Trophoblast cell (in vitro differentiated cells and primary cell): Measurements from ENCODE around the gene MOXD1.
A peak's percentile ranks its signal among the peaks of the same experiment; 100 is the strongest.

Experiments
- DNase-seq, 2 donors: peaks; one replicate each; pipeline ENCODE4 v3.0.0-alpha.2; 2016
- H2AFZ ChIP-seq: 2 replicates; pipeline ENCODE4 v1.6.1; 2013; ENCODE audit warnings: low read length, moderate library complexity, mild to moderate bottlenecking; ENCODE audit not compliant: insufficient read depth, poor library complexity
- H2AK5ac ChIP-seq: 2 replicates; pipeline ENCODE4 v1.6.1; 2013; ENCODE audit warnings: mild to moderate bottlenecking, low read length
- H2BK120ac ChIP-seq: 2 replicates; pipeline ENCODE4 v1.6.1; 2013; ENCODE audit warnings: low read length, mild to moderate bottlenecking, moderate library complexity; ENCODE audit not compliant: insufficient read depth, poor library complexity
- H2BK12ac ChIP-seq: 2 replicates; pipeline ENCODE4 v1.6.1; 2013; ENCODE audit warnings: mild to moderate bottlenecking, low read length, moderate library complexity
- H2BK5ac ChIP-seq: 2 replicates; pipeline ENCODE4 v1.6.1; 2013; ENCODE audit warnings: low read length, low read depth, moderate library complexity, mild to moderate bottlenecking; ENCODE audit not compliant: poor library complexity
- H3K14ac ChIP-seq: 2 replicates; pipeline ENCODE4 v1.6.1; 2013; ENCODE audit warnings: mild to moderate bottlenecking, low read length
- H3K18ac ChIP-seq: 2 replicates; pipeline ENCODE4 v1.6.1; 2013; ENCODE audit warnings: mild to moderate bottlenecking, low read length
- H3K23ac ChIP-seq: 2 replicates; pipeline ENCODE4 v1.6.1; 2013; ENCODE audit warnings: low read length
- H3K27ac ChIP-seq: 2 replicates; pipeline ENCODE4 v1.5.1; 2013; ENCODE audit warnings: low read depth, mild to moderate bottlenecking, inconsistent platforms, low read length, moderate library complexity
- H3K27me3 ChIP-seq: 2 replicates; pipeline ENCODE4 v1.6.1; 2013; ENCODE audit warnings: inconsistent platforms, mild to moderate bottlenecking, low read length, moderate library complexity; ENCODE audit not compliant: insufficient read depth
- H3K36me3 ChIP-seq, 2 experiments: 1 replicate in 1 of 2; 2 replicates in 1 of 2; pipeline ENCODE4 v1.6.1; 2013; ENCODE audit warnings: low read length in 2 of 2, mild to moderate bottlenecking in 2 of 2, moderate library complexity in 1 of 2; ENCODE audit not compliant: insufficient read depth in 2 of 2, control insufficient read depth in 1 of 2
- H3K4ac ChIP-seq: 2 replicates; pipeline ENCODE4 v1.6.1; 2013; ENCODE audit warnings: low read depth, mild to moderate bottlenecking, low read length, moderate library complexity
- H3K4me1 ChIP-seq, 2 experiments: 1 replicate in 1 of 2; 2 replicates in 1 of 2; pipeline ENCODE4 v1.6.1; 2013; ENCODE audit warnings: low read length in 2 of 2, mild to moderate bottlenecking in 2 of 2, moderate library complexity in 1 of 2; ENCODE audit not compliant: insufficient read depth in 2 of 2, control insufficient read depth in 1 of 2
- H3K4me2 ChIP-seq: 2 replicates; pipeline ENCODE4 v1.6.1; 2013; ENCODE audit warnings: inconsistent platforms, mild to moderate bottlenecking, low read length, moderate library complexity
- H3K4me3 ChIP-seq: 2 replicates; pipeline ENCODE4 v1.5.1; 2013; ENCODE audit warnings: mild to moderate bottlenecking, low read depth, low read length, inconsistent platforms
- H3K79me1 ChIP-seq: one replicate; pipeline ENCODE4 v1.6.1; 2013; ENCODE audit warnings: low read length
- H3K79me2 ChIP-seq: 2 replicates; pipeline ENCODE4 v1.6.1; 2013; ENCODE audit warnings: low read length, mild to moderate bottlenecking; ENCODE audit not compliant: control insufficient read depth, insufficient read depth, poor library complexity
- H3K9ac ChIP-seq: 2 replicates; pipeline ENCODE4 v1.6.1; 2013; ENCODE audit warnings: mild to moderate bottlenecking, low read length
- H3K9me3 ChIP-seq: 2 replicates; pipeline ENCODE4 v1.6.1; 2013; ENCODE audit warnings: low read depth, mild to moderate bottlenecking, control low read depth, inconsistent platforms, low read length; ENCODE audit not compliant: insufficient read depth
- H4K12ac ChIP-seq: 2 replicates; pipeline ENCODE4 v1.6.1; 2013; ENCODE audit warnings: low read depth, mild to moderate bottlenecking, low read length, moderate library complexity
- H4K8ac ChIP-seq: 2 replicates; pipeline ENCODE4 v1.6.1; 2013; ENCODE audit warnings: low read depth, mild to moderate bottlenecking, low read length, moderate library complexity
- H4K91ac ChIP-seq: one replicate; pipeline ENCODE4 v1.6.1; 2013; ENCODE audit warnings: low read depth, mild to moderate bottlenecking, low read length, moderate library complexity
- WGBS: extraction: QIAGEN DNeasy Blood & Tissue Kit; methylation state at CpG from one replicate; pipeline ENCODE4 v1.1.7; 2013; ENCODE audit warnings: missing lambda C conversion rate; ENCODE audit not compliant: insufficient read length, insufficient coverage; ENCODE audit errors: extremely low coverage; 5-methylcytosine and 5-hydroxymethylcytosine counted together

Gene MOXD1

DNA sequence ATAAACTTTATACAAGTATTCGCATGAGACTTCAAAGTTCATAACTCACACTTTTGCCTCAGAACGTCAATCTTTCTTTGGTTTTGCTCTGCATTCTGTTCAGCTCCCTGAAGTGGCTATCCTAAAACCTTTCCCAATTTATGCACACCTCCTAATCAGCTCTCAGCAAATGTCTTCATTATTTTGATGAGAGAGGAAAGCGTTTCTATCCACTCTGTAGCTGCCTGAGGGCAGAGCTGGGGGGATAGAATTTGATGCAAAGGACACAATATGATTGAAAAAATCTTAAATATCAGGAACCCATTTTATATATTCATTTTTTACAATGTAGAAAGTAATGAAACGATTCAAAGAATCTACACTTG is 66.8 kb downstream of the MOXD1 start:
- no peak overlapping the region for H3K9ac ChIP-seq
- H3K36me3 ChIP-seq = no peaks in the 10 kb centered on the region
- H3K4me2 ChIP-seq = peak overlapping the region; percentile 49
- no peak overlapping the region for H3K14ac ChIP-seq
- H3K4me1 ChIP-seq = peaks cover 6 to 11% of the 10 kb centered on the region in 2 experiments
- H2BK12ac ChIP-seq = no peak overlapping the region
- H4K12ac ChIP-seq = no peak overlapping the region
- H3K79me2 ChIP-seq = no peaks in the 10 kb centered on the region
- no peaks in the 10 kb centered on the region for H3K27me3 ChIP-seq
- no peaks in the 10 kb centered on the region for H3K9me3 ChIP-seq
- WGBS = no CpG with 5 or more reads among the region's 4 CpGs
- no peak for DNase-seq
- H3K27ac ChIP-seq = no peak overlapping the region
- no peak overlapping the region for H3K18ac ChIP-seq
- no peak overlapping the region for H4K91ac ChIP-seq
- H2BK120ac ChIP-seq = no peak overlapping the region
- peaks cover 3% of the 10 kb centered on the region for H3K79me1 ChIP-seq
- H3K4ac ChIP-seq = no peak overlapping the region
- H4K8ac ChIP-seq = no peak overlapping the region
- no peak overlapping the region for H3K23ac ChIP-seq
- no peak overlapping the region for H2AK5ac ChIP-seq
- H2AFZ ChIP-seq = no peak overlapping the region
- no peak overlapping the region for H3K4me3 ChIP-seq
- no peak overlapping the region for H2BK5ac ChIP-seq

DNA sequence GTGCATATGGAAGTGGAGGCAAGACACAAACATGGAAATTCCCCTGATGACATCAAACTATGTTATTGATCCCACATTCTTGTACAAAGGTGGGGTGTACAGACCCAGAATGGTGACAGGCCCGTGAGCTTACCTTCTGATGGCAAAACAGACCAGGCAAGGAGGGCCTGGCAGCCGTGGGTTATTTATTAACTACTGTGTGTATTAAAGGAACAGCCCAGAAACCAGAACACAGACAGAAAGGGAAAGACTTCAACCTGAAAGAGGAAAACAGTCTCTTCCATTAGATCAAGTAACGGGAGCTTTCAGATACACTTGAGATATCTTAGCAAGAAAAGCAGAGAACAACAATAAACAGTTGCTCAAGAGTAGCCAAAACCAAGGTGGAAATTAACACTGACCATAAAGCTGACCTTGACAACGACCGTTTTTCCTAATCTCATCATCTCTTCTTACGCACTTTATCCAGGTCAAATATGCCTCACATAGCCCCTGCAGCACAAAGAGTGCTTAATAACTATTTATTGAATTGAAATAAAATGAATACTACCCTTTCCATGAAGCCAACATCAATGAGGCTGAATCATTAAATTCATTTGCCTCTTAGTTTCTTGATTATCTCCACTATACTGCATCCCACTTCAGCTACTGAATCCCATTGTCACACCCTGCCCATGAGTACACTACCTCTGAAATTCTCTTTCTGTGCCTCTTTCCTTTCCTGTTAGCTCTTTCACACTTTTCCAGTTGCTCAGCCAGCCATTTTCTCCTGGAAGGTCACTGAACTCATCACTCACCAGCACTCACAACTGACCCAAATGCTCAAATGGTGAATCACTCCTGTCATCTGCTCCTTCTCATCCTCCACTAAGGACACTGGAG is 67.4 kb downstream of the MOXD1 start:
- Histone ChIP-seq H3K4ac (peak overlapping the region; percentile 39), H3K18ac (no peak overlapping the region), H4K91ac (peak overlapping the region; percentile 61), H2BK12ac (peak overlapping the region; percentile 66), H3K4me1 (peaks cover 6 to 11% of the 10 kb centered on the region in 2 experiments), H4K12ac (no peak overlapping the region), H3K79me2 (no peaks in the 10 kb centered on the region), H2AK5ac (no peak overlapping the region), H3K27ac (peak overlapping the region; percentile 39), H3K9me3 (no peaks in the 10 kb centered on the region), H2BK5ac (peak overlapping the region; percentile 57), H3K27me3 (no peaks in the 10 kb centered on the region), H3K36me3 (no peaks in the 10 kb centered on the region), H2AFZ (peak overlapping the region; percentile 13), H2BK120ac (no peak overlapping the region), H3K4me2 (peak overlapping the region; percentile 49), H3K14ac (no peak overlapping the region), H3K4me3 (no peak overlapping the region), H4K8ac (no peak overlapping the region), H3K79me1 (peaks cover 3% of the 10 kb centered on the region), H3K9ac (no peak overlapping the region), H3K23ac (no peak overlapping the region)
- DNase-seq = peak; percentile 71 to 84
- no CpG with 5 or more reads among the region's 6 CpGs for WGBS

DNA sequence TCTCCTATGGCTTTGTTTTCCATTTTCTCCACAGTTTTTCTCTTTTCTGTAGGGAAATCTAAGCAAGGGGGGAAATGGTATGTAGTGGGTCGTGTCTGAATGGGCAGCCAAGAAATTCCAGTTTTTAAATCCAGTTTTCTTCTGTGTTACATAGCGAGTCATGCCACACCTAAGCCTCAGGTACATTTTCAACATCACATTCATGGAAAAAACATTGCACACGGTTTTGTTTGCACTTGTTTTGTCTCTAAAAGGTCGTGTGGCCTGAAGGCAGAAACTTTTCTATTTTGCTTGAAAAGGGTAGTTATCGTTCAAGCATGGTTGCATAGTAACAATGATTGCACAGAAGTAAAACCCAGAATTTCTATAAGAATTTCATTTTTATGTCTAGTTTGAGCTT is 70.5 kb downstream of the MOXD1 start:
- Histone ChIP-seq H2AFZ (peak overlapping the region; percentile 48), H3K79me1 (peaks cover 3% of the 10 kb centered on the region), H3K9me3 (no peaks in the 10 kb centered on the region), H3K27ac (no peak overlapping the region), H4K91ac (no peak overlapping the region), H4K12ac (no peak overlapping the region), H2AK5ac (no peak overlapping the region), H3K9ac (no peak overlapping the region), H3K18ac (no peak overlapping the region), H2BK5ac (no peak overlapping the region), H3K79me2 (no peaks in the 10 kb centered on the region), H3K4ac (no peak overlapping the region), H3K27me3 (no peaks in the 10 kb centered on the region), H3K4me2 (peak overlapping the region; percentile 15), H4K8ac (no peak overlapping the region), H3K36me3 (no peaks in the 10 kb centered on the region), H2BK12ac (no peak overlapping the region), H3K4me1 (peaks cover 2 to 8% of the 10 kb centered on the region in 2 experiments), H2BK120ac (no peak overlapping the region), H3K23ac (no peak overlapping the region), H3K14ac (no peak overlapping the region), H3K4me3 (no peak overlapping the region)
- WGBS = no CpG with 5 or more reads among the region's 5 CpGs
- peak; percentile 60 to 83 for DNase-seq

DNA sequence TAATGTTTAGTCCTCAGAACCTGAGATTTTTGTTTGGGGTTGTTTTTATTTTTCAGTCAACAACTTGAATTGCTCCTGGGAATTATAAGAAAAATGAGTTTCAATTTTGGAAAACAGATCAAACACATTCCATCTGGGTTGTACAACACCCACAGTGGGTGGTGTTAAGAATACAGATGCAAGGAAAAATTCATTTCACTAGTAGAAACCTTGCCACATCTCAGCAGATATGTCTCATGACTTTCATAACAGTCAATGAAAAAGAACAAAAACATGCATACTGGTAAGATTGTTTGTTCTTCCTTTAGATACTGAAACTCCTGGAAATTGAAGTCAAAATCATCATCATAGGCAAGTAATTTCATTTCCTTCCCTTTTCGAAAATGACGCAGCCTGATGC is 78.9 kb downstream of the MOXD1 start:
- Histone ChIP-seq H3K79me2 (no peaks in the 10 kb centered on the region), H3K36me3 (no peaks in the 10 kb centered on the region), H3K18ac (no peak overlapping the region), H4K8ac (no peak overlapping the region), H3K27me3 (no peaks in the 10 kb centered on the region), H4K91ac (no peak overlapping the region), H3K14ac (no peak overlapping the region), H3K79me1 (no peaks in the 10 kb centered on the region), H3K23ac (no peak overlapping the region), H3K4me1 (no peaks in the 10 kb centered on the region), H3K9ac (no peak overlapping the region), H3K4ac (no peak overlapping the region), H2BK120ac (no peak overlapping the region), H2BK5ac (no peak overlapping the region), H3K27ac (no peak overlapping the region), H2AK5ac (no peak overlapping the region), H4K12ac (no peak overlapping the region), H2AFZ (no peak overlapping the region), H3K9me3 (no peaks in the 10 kb centered on the region), H3K4me3 (no peak overlapping the region), H3K4me2 (no peak overlapping the region), H2BK12ac (no peak overlapping the region)
- peak in 1 of 2 donors; percentile 7 for DNase-seq
- no CpG with 5 or more reads among the region's 2 CpGs for WGBS
